Breast epithelium (tissue), 3 donors: Measurements from ENCODE around the gene CORO2B.

ENCODE experiments used
- POLR2A ChIP-seq: fragments of 450-650 bp; IDR thresholded peaks from one replicate; pipeline ENCODE4 v1.6.1; 2016; ENCODE audit warnings: antibody characterized with exemption, mild to moderate bottlenecking, moderate library complexity
- POLR2AphosphoS5 ChIP-seq, 3 donors: sonication (generic); formaldehyde crosslinking; IDR thresholded peaks; one replicate each; pipeline ENCODE4 v1.6.1; 2017; ENCODE audit warnings: antibody characterized with exemption in 3 of 3
- TF ChIP-seq, protein P1 (sequence below), 3 donors: fragments of 450-650 bp; IDR thresholded peaks; one replicate each; pipeline ENCODE4 v1.5.1; 2016 to 2017; ENCODE audit warnings: antibody characterized with exemption in 3 of 3, mild to moderate bottlenecking in 3 of 3, moderate library complexity in 3 of 3

DNA sequence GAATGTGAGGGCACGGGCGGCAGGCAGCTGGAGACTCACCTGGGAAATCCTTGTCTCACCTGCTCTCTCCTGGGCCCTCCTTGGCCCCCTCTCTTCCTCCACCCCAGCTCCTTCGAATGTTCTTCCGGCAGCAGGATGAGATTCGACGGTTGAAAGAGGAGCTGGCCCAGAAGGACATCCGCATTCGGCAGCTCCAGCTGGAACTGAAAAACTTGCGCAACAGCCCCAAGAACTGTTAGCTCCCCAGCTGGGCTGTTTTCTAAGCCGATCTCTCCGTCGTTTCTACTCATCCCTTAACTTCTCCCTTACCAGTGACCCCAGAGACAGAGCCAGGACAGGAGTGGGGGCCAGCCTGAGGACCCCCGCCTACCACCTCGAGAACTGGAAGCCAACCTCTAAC is 146.9 kb downstream of the CORO2B start:
- TF ChIP-seq, protein P1, sequence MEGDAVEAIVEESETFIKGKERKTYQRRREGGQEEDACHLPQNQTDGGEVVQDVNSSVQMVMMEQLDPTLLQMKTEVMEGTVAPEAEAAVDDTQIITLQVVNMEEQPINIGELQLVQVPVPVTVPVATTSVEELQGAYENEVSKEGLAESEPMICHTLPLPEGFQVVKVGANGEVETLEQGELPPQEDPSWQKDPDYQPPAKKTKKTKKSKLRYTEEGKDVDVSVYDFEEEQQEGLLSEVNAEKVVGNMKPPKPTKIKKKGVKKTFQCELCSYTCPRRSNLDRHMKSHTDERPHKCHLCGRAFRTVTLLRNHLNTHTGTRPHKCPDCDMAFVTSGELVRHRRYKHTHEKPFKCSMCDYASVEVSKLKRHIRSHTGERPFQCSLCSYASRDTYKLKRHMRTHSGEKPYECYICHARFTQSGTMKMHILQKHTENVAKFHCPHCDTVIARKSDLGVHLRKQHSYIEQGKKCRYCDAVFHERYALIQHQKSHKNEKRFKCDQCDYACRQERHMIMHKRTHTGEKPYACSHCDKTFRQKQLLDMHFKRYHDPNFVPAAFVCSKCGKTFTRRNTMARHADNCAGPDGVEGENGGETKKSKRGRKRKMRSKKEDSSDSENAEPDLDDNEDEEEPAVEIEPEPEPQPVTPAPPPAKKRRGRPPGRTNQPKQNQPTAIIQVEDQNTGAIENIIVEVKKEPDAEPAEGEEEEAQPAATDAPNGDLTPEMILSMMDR (IDR thresholded peaks at IDR 0.05) = no peak
- TF ChIP-seq POLR2A (no peak), POLR2AphosphoS5 (IDR thresholded peaks at IDR 0.05) (no peak)
